Hindlimb muscle (tissue), 1 donor: ENCODE data around the gene WDFY4. TPM values are rescaled to one million over a fixed set of nuclear protein-coding genes. Genes with fewer than 3 reads are reported as not detected.

Experiments used
- DNase-seq: peaks from one replicate; pipeline ENCODE4 v3.0.0-alpha.2; 2013
- polyA plus RNA-seq: library from polyadenylated mRNA; unstranded; fragments of 120-200 nt; gene quantifications from one replicate; pipeline ENCODE4 v1.2.1, GENCODE V29; 2013; ENCODE audit not compliant: insufficient read length

Gene WDFY4
- polyA plus RNA-seq, 1 donor: 3.9 TPM

- no peak for DNase-seq
Observed at GRCh38 chr10:48818861-48819520, 134.3 kb downstream of the WDFY4 start.

DNA sequence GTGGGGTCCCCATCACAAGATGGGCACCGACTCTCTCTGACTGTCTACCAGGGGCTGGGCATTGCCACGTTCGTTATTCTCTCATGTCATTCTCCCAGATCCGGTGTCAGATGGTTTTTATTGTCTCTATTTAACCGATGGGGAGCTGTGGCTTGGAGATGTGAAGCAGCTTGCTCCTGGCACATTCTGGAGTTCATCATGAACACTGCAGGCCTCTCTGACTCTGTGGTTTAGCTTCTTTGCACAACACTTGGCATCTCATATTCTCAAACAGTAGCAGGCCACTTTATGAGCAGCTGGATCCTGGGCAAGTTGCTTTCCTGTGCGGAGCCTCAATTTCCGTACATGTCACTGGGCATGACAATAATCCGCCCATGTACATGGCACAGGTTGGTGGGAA lies 135.1 kb downstream of the WDFY4 start:
- DNase-seq: no peak

DNA sequence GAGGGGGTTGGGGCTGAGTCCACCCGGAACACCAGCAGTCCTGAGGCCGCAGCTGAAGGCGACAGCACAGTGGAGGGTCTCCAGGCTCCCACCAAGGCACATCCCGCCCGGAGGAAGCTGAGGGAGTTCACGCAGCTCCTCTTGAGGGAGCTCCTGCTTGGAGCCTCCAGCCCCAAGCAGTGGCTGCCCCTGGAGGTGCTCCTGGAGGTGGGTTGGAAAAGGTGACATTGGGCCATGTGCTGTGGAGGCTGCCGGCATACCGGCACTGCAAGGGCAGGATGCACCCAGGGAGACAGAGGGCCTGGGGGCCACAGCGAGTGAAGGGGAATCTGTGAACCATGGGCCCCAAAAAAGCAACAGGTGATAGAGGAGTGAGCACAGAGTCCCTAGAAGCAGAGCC lies 135.6 kb downstream of the WDFY4 start:
- DNase-seq: no peak

DNA sequence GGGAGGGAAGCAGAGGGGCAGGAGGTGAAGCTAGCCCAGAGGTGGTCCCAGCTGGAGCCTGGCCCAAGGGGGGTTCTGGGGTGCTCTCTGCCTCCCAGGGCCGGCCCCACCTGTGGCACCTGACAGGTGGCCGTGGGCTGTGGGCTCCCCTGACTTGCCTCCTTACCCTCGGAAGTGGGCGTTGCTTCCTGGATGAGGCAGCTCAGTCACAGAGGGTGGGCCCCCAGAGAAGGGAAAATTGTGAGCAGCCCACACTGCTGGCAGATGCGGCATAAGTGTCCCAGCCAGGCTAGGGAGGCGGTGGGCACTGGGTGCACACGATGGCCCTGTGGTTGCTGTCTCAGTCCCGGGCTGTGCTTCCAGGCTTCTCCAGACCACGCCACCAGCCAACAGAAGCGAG lies 136.0 kb downstream of the WDFY4 start:
- no peak for DNase-seq

DNA sequence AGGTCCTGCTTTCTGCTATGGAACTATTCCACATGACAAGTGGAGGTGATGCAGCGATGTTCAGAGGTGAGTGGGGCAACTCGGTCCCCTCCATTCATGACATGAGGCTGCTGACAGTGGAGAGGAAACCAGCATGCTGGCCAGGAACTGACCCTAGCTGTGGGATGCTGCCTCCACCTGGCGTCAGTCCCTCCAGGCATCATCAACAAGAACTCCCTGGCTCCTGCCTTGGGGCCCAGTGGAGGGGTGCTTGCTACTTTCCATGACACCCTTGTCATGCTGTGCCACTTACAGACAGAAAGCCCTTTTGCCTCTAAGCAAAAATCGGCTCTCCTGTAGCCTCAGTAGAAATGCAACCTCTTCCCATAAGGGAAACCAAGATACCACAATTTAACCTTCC lies 136.4 kb downstream of the WDFY4 start:
- DNase-seq: no peak

DNA sequence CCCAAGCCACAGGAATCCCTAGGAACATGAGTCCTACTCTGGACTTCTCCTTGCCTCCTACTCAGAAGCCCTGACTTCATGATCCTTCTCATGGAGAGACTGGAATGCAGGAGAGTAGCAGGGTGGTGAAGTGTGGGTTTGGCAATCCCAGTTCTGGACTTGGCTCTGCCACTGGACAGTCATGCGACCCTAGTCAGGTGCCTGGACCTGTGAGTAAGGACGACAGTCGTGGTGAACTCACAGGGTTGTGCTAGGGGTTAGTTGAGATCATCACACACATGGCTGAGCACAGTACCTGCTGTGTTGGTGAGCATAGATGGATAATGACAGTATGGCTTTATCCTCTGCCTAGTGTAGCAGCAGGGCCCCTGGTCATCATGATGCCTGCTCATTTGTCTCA lies 137.0 kb downstream of the WDFY4 start:
- no peak for DNase-seq

DNA sequence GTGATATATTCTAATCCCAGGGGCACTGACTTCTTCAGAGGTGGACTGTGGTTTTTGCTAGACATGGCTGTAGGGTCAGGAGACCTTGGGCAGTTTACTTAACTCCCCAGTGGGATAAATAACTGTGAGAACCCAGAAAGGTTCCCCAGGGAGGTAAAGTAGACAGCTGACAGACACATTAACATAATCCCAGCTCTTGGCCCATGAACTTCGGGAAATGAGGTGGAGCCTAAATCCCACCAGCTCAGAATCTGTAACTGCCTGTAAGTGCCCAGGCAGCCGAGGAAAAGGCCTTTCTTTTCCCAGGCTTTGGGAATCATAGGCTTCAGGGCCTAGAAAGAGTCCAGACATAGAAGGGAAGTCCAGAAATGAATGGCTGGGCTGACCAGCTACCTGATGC lies 149.0 kb downstream of the WDFY4 start:
- DNase-seq: no peak

GRCh38 chr10:48834189-48834965 lies 149.7 kb downstream of the WDFY4 start:
- no peak for DNase-seq

- DNase-seq: no peak
Observed at GRCh38 chr10:48835781-48836180, 151.1 kb downstream of the WDFY4 start.

DNA sequence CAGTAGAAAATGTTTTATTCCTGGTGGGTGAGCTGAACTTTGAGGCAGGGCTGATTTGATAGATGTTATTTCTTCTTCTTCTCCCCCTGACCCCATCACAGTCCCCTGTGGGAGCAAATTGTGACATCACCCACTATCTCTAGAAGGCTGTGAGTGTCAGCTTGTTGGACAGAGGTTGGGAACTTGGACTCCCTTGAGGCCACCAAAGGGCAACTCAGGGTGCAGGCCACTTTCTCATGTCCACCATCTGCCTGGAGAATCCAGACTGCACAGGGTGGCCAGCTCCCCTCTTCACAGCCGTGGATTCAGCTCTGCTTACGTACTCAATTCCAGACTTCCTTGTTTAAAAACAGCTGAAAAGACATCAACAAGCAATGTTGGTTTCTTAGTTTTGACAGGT lies 151.9 kb downstream of the WDFY4 start:
- no peak for DNase-seq

- peak; percentile 40 for DNase-seq
Observed at GRCh38 chr10:48838834-48839233, 154.2 kb downstream of the WDFY4 start.

GRCh38 chr10:48839809-48840679 lies 155.4 kb downstream of the WDFY4 start:
- DNase-seq: no peak

- DNase-seq: no peak
Observed at GRCh38 chr10:48842231-48842630, 157.6 kb downstream of the WDFY4 start.

- no peak for DNase-seq
Observed at GRCh38 chr10:48843198-48843597, 158.5 kb downstream of the WDFY4 start.

GRCh38 chr10:48844616-48845015 lies 159.9 kb downstream of the WDFY4 start:
- DNase-seq: no peak

DNA sequence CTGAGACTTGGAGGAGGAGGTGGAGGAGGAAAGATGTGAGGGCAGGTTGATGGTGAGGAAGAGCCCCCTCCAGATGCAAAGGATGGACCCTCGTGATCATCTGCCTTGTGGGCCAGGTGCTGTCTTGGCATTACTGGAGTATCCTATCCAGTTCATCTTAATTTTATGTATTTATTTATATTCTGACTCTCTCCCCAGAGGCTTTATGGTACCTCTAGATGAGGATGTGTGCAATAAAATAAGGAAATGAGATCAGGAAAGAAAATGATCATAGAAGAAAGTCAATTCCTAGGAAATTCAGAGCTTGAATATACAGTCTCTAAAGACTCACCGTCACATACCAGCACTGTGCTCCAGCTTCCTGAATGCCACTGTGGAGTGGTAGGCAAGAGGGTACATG lies 160.8 kb downstream of the WDFY4 start:
- no peak for DNase-seq

DNA sequence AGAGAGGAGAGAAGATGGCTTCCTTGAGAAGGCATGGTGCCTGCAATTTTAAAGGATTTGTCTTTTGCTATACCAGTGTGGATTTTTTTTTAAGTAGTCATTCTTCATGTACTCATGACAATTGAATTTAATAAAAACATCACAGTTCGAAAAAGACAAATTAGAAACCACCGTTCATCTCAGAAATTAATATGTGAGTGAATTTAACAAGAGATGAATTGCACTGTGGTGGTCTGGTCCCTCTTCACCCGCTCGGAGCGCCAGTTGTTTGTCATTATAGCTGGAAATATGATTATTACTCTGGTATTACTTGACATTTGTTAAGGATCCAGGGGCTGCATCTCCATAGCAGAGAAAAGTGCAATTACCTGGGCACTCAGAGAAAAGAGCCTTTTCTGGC lies 163.0 kb downstream of the WDFY4 start:
- DNase-seq: no peak

- no peak for DNase-seq
Observed at GRCh38 chr10:48856855-48857254, 172.2 kb downstream of the WDFY4 start.

DNA sequence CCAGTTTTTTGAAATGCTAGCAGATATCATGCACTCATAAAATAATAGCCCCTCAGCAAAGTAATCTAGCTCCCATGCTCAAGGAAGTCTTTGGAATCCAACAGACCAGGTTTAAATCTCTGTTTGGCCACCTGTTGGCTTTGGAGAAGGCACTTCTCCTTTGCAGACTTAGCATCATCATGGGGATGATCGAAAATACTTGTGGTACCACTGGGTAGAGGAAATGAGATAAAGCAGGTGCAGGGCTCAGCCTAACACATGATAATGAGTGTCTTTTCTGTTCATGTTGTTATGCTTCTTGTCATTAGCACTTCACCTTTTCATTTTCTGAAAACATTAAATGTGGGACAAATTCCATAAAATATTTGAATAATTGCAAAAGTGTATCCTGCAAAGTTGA lies 187.6 kb downstream of the WDFY4 start:
- DNase-seq: no peak

- no peak for DNase-seq
Observed at GRCh38 chr10:48878091-48878490, 193.4 kb downstream of the WDFY4 start.

DNA sequence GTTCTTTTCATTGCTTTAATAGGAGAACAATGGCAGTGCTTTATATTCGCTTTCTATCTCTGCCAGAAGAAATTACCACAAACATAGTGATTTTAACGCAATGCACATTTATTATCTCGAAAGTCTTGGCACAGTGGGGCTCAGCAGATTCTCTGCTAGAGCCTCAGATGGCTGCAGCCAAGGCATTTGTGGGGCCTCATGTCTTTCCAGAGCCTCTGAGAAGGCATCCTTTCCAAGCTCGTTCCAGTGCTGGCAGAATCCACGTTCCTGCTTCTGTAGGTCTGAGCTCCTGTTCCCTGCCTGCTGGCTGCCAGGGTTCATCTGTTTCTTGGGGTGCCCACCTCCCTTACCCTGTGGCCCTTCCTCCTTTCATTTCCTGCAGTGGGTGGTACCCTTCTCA lies 194.8 kb downstream of the WDFY4 start:
- DNase-seq: no peak

DNA sequence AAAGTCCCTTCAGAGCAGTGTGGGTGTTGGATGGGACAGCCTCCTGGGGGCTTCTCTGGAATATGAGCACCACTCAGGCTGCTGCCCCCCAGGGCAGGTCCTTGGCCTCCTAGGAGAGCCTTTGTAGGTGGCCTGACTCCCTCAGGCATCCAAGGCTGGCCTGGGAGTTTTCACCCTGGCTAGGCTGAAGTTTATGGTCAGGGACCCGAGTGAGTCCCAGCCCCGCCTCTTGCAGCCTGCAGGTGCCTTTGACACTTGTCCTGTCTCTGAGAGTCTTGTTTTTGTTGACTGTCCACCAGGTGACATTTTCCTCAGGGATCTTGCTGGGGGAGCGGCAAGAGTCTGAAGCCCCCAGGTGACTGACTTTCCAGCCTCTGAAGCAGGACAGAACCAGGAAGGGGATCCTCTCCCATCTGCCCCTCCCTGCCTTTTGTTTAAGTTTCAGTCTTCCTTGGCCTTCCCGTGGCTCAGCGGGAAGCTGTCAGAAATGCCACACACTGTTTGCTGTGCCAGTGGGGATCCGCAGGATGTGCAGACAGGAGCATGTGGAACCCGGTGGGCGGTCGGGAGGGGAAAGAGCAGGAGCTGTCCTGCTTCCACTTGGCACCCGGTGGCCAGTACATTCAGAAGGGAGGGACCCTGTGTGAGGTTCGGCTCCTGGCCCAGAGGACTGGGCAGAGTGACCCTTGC lies 195.5 kb downstream of the WDFY4 start:
- DNase-seq: no peak

DNA sequence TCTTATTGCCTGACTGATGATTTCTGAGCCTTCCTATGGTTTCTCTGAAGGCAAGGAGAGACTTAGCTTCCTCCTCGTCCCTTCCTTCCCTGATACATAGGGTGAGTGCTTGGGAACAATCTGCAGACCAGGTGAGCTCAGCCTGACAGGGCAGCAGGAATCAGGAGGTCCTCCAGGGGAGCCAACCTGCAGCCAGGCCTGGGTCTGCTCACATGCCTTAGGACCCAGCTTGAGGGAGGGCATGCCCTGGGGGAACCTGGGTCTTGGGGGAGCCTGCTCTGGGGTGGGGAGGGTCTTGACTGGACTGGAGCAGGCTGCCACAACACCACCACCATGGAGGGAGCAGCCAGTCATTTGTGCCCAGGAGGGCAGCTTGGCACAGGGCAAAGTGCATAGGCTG lies 197.3 kb downstream of the WDFY4 start:
- DNase-seq: no peak
